DOHH2 (cell line): ENCODE data around the gene GSK3B.

Experiments
- CTCF ChIP-seq: fragments of 200-600 bp; sonication (generic); IDR thresholded peaks from one replicate; pipeline ENCODE4 v1.5.1; 2014; ENCODE audit warnings: antibody characterized with exemption, mild to moderate bottlenecking, low read depth, low read length; ENCODE audit not compliant: poor library complexity, severe bottlenecking
- EZH2phosphoT487 ChIP-seq: fragments of 200-600 bp; sonication (generic); IDR thresholded peaks from 2 replicates; pipeline ENCODE4 v1.6.1; 2017; ENCODE audit warnings: borderline replicate concordance, mild to moderate bottlenecking, antibody characterized with exemption, low read length, moderate library complexity, mixed read lengths

- TF ChIP-seq CTCF = no peak
- no peak for TF ChIP-seq EZH2phosphoT487
Measured at GRCh38 chr3:120080836-120081235, 13.4 kb downstream of the GSK3B start.
